ENCODE results near the gene CA11.
A peak's percentile ranks its signal among the peaks of the same experiment; 100 is the strongest.

The CA11 gene

GRCh38 chr19:48671446-48671995 is 25.5 kb upstream of the CA11 start:
- TF ChIP-seq CTCF (IDR thresholded peaks at IDR 0.05; ENCODE audit: unreplicated experiment in 3 of 3) = no peak
- H3K9me3 Mint-ChIP-seq = no peaks in the 10 kb centered on the region
- peaks cover 8% of the 10 kb centered on the region for H3K27me3 Mint-ChIP-seq (ENCODE audit: low read depth)
- H3K27ac Mint-ChIP-seq = peak overlapping the region; percentile 55 to 93 (median 80)
- H3K4me3 Mint-ChIP-seq = peak overlapping the region in 1 of 3 experiments; percentile 34
- no peaks in the 10 kb centered on the region for H3K36me3 Mint-ChIP-seq (ENCODE audit: low read depth)
- peaks cover 18% of the 10 kb centered on the region for H3K4me1 Mint-ChIP-seq

- peak overlapping the region; percentile 55 to 93 (median 80) for H3K27ac Mint-ChIP-seq
- peaks cover 8% of the 10 kb centered on the region for H3K27me3 Mint-ChIP-seq (ENCODE audit: low read depth)
- peak overlapping the region in 1 of 3 experiments; percentile 34 for H3K4me3 Mint-ChIP-seq
- no peak for TF ChIP-seq CTCF (IDR thresholded peaks at IDR 0.05; ENCODE audit: unreplicated experiment in 3 of 3)
- H3K9me3 Mint-ChIP-seq = no peaks in the 10 kb centered on the region
- H3K36me3 Mint-ChIP-seq (ENCODE audit: low read depth) = no peaks in the 10 kb centered on the region
- H3K4me1 Mint-ChIP-seq = peaks cover 16% of the 10 kb centered on the region
Measured at GRCh38 chr19:48670699-48671445, 24.9 kb upstream of the CA11 start.

GRCh38 chr19:48669903-48670668 is 24.1 kb upstream of the CA11 start:
- peaks cover under 1% of the 10 kb centered on the region for H3K27me3 Mint-ChIP-seq (ENCODE audit: low read depth)
- H3K27ac Mint-ChIP-seq = no peak overlapping the region
- H3K4me1 Mint-ChIP-seq = peaks cover 9% of the 10 kb centered on the region
- no peaks in the 10 kb centered on the region for H3K9me3 Mint-ChIP-seq
- no peak for TF ChIP-seq CTCF (IDR thresholded peaks at IDR 0.05; ENCODE audit: unreplicated experiment in 3 of 3)
- H3K4me3 Mint-ChIP-seq = no peak overlapping the region
- H3K36me3 Mint-ChIP-seq (ENCODE audit: low read depth) = no peaks in the 10 kb centered on the region

GRCh38 chr19:48668761-48669160 is 22.8 kb upstream of the CA11 start:
- no peaks in the 10 kb centered on the region for H3K36me3 Mint-ChIP-seq (ENCODE audit: low read depth)
- no peak overlapping the region for H3K27ac Mint-ChIP-seq
- no peaks in the 10 kb centered on the region for H3K9me3 Mint-ChIP-seq
- no peak for TF ChIP-seq CTCF (IDR thresholded peaks at IDR 0.05; ENCODE audit: unreplicated experiment in 3 of 3)
- H3K4me3 Mint-ChIP-seq = no peak overlapping the region
- peaks cover 6% of the 10 kb centered on the region for H3K4me1 Mint-ChIP-seq
- no peaks in the 10 kb centered on the region for H3K27me3 Mint-ChIP-seq (ENCODE audit: low read depth)

GRCh38 chr19:48668332-48668731 is 22.3 kb upstream of the CA11 start:
- Mint-ChIP-seq H3K4me1 (peaks cover 6% of the 10 kb centered on the region), H3K9me3 (no peaks in the 10 kb centered on the region), H3K27me3 (ENCODE audit: low read depth) (no peaks in the 10 kb centered on the region), H3K36me3 (ENCODE audit: low read depth) (no peaks in the 10 kb centered on the region), H3K4me3 (no peak overlapping the region), H3K27ac (no peak overlapping the region)
- no peak for TF ChIP-seq CTCF (IDR thresholded peaks at IDR 0.05; ENCODE audit: unreplicated experiment in 3 of 3)
